Fibroblast of lung (primary cell): ENCODE data around the gene GJB5. TPM values are rescaled to one million over a fixed set of nuclear protein-coding genes. Genes with fewer than 3 reads are reported as not detected.

ENCODE experiments used
- DNase-seq, 2 donors: peaks; one replicate each; pipeline versions ENCODE4 v3.0.0 to v3.0.0-alpha.2; 2010; ENCODE audit warnings: low read depth in 2 of 2
- H2AFZ ChIP-seq: 2 replicates; pipeline ENCODE4 v1.5.1; 2012; ENCODE audit warnings: low read length, control low read depth, inconsistent platforms
- H3K27ac ChIP-seq: 2 replicates; pipeline ENCODE4 v1.5.1; 2011; ENCODE audit warnings: low read length, control low read depth; ENCODE audit not compliant: insufficient read depth
- H3K27me3 ChIP-seq: 2 replicates; pipeline ENCODE4 v1.5.1; 2011; ENCODE audit warnings: mild to moderate bottlenecking, low read length; ENCODE audit not compliant: control insufficient read depth, insufficient read depth
- H3K36me3 ChIP-seq: 2 replicates; pipeline ENCODE4 v1.5.1; 2011; ENCODE audit warnings: low read length; ENCODE audit not compliant: control insufficient read depth, insufficient read depth
- H3K4me1 ChIP-seq: 2 replicates; pipeline ENCODE4 v1.5.1; 2011; ENCODE audit warnings: low read length; ENCODE audit not compliant: control insufficient read depth, insufficient read depth; ENCODE audit errors: extremely low read depth
- H3K4me2 ChIP-seq: 2 replicates; pipeline ENCODE4 v1.5.1; 2011; ENCODE audit warnings: low read length, control low read depth; ENCODE audit not compliant: insufficient read depth; ENCODE audit errors: extremely low read depth
- H3K4me3 ChIP-seq, 4 experiments: fragments of 200-600 bp in 1 of 4; sonication (generic) in 1 of 4; replicated peaks in 1 of 4; 2 replicates each; pipeline ENCODE4 v1.5.1; 2011 to 2016; ENCODE audit warnings: low read length in 4 of 4, low read depth in 3 of 4, mild to moderate bottlenecking in 3 of 4, control low read depth in 2 of 4, inconsistent platforms in 1 of 4, mixed read lengths in 1 of 4; ENCODE audit not compliant: insufficient read depth in 1 of 4; ENCODE audit errors: control extremely low read depth in 1 of 4
- H3K79me2 ChIP-seq: 2 replicates; pipeline ENCODE4 v1.5.1; 2012; ENCODE audit warnings: mild to moderate bottlenecking, low read length, inconsistent platforms; ENCODE audit not compliant: control insufficient read depth, insufficient read depth
- H3K9ac ChIP-seq: 2 replicates; pipeline ENCODE4 v1.5.1; 2011; ENCODE audit warnings: mild to moderate bottlenecking, low read length, control low read depth; ENCODE audit not compliant: insufficient read depth
- H3K9me3 ChIP-seq: 2 replicates; pipeline ENCODE4 v1.5.1; 2012; ENCODE audit warnings: low read depth, low read length; ENCODE audit not compliant: control insufficient read depth, insufficient read depth
- H4K20me1 ChIP-seq: 2 replicates; pipeline ENCODE4 v1.5.1; 2011; ENCODE audit warnings: low read length; ENCODE audit not compliant: control insufficient read depth, insufficient read depth; ENCODE audit errors: extremely low read depth
- CTCF ChIP-seq, 2 donors: IDR thresholded peaks in 1 of 2; conservative IDR thresholded peaks in 1 of 2; 1 replicate in 1 of 2; 2 replicates in 1 of 2; pipeline ENCODE4 v1.5.1; 2011 to 2012; ENCODE audit warnings: low read length in 2 of 2, control low read depth in 1 of 2, inconsistent platforms in 1 of 2, low read depth in 1 of 2, mild to moderate bottlenecking in 1 of 2
- EZH2 ChIP-seq: IDR thresholded peaks from 2 replicates; pipeline ENCODE4 v1.5.1; 2012; ENCODE audit warnings: low read length, control low read depth, mild to moderate bottlenecking; ENCODE audit errors: missing control alignments
- polyA plus RNA-seq, 2 donors: library from polyadenylated mRNA; depleted of rRNA in 1 of 2; stranded (reverse) in 1 of 2; unstranded in 1 of 2; fragments of >200 nt; gene quantifications; 2 replicates each; pipeline ENCODE4 v1.2.1, GENCODE V29; 2011 to 2012; ENCODE audit warnings: missing spikeins in 1 of 2
- total RNA-seq: library from RNA; depleted of rRNA; stranded (reverse); fragments of >200 nt; gene quantifications from 2 replicates; pipeline ENCODE4 v1.2.1, GENCODE V29; 2014

The GJB5 gene
- total and polyA plus RNA-seq, 2 donors (not counting 1 experiment from before 2014, with no cell fraction given), result not detected

GRCh38 chr1:34784751-34785221, 29.9 kb downstream of the GJB5 start:
- H3K27ac ChIP-seq, result no peak overlapping the region
- no peak overlapping the region for H2AFZ ChIP-seq
- no peaks in the 10 kb centered on the region for H4K20me1 ChIP-seq
- H3K4me1 ChIP-seq, result peaks cover 2% of the 10 kb centered on the region
- no peak overlapping the region for H3K4me3 ChIP-seq
- no peak overlapping the region for H3K9ac ChIP-seq
- no peaks in the 10 kb centered on the region for H3K36me3 ChIP-seq
- no peaks in the 10 kb centered on the region for H3K79me2 ChIP-seq
- DNase-seq, result no peak
- H3K27me3 ChIP-seq, result peaks cover 20% of the 10 kb centered on the region
- TF ChIP-seq EZH2 (no peak), CTCF (conservative IDR thresholded peaks at IDR 0.05 in 1 of 2, IDR thresholded peaks at IDR 0.05 in 1 of 2; ENCODE audit: low read depth in 1 of 2, low read length in 2 of 2) (no peak)
- H3K9me3 ChIP-seq, result no peaks in the 10 kb centered on the region
- H3K4me2 ChIP-seq, result no peak overlapping the region

- no peak overlapping the region for H3K4me3 ChIP-seq
- DNase-seq, result no peak
- H2AFZ ChIP-seq, result no peak overlapping the region
- H3K36me3 ChIP-seq, result no peaks in the 10 kb centered on the region
- no peak for TF ChIP-seq CTCF (conservative IDR thresholded peaks at IDR 0.05 in 1 of 2, IDR thresholded peaks at IDR 0.05 in 1 of 2; ENCODE audit: low read depth in 1 of 2, low read length in 2 of 2)
- TF ChIP-seq EZH2, result no peak
- H3K9me3 ChIP-seq, result no peaks in the 10 kb centered on the region
- H3K4me1 ChIP-seq, result peaks cover 2% of the 10 kb centered on the region
- H4K20me1 ChIP-seq, result no peaks in the 10 kb centered on the region
- H3K27me3 ChIP-seq, result peaks cover 16% of the 10 kb centered on the region
- no peaks in the 10 kb centered on the region for H3K79me2 ChIP-seq
- no peak overlapping the region for H3K9ac ChIP-seq
- no peak overlapping the region for H3K4me2 ChIP-seq
- no peak overlapping the region for H3K27ac ChIP-seq
Observed at GRCh38 chr1:34785231-34785874, 30.5 kb downstream of the GJB5 start.

- no peak for DNase-seq
- no peaks in the 10 kb centered on the region for H3K79me2 ChIP-seq
- H3K4me2 ChIP-seq, result no peak overlapping the region
Observed at GRCh38 chr1:34785875-34786470, 31.1 kb downstream of the GJB5 start.

More at GRCh38 chr1:34785875-34786470, 31.1 kb downstream of the GJB5 start:
- no peak overlapping the region for H3K9ac ChIP-seq
- no peak overlapping the region for H2AFZ ChIP-seq
- TF ChIP-seq EZH2 (no peak), CTCF (conservative IDR thresholded peaks at IDR 0.05 in 1 of 2, IDR thresholded peaks at IDR 0.05 in 1 of 2; ENCODE audit: low read depth in 1 of 2, low read length in 2 of 2) (no peak)
- H3K27me3 ChIP-seq, result peaks cover 14% of the 10 kb centered on the region
- H3K27ac ChIP-seq, result no peak overlapping the region
- H4K20me1 ChIP-seq, result no peaks in the 10 kb centered on the region
- no peaks in the 10 kb centered on the region for H3K36me3 ChIP-seq
- no peak overlapping the region for H3K4me3 ChIP-seq
- H3K4me1 ChIP-seq, result peaks cover 2% of the 10 kb centered on the region
- H3K9me3 ChIP-seq, result no peaks in the 10 kb centered on the region
